HepG2 (cell line): Measurements from ENCODE around the gene PDGFB. TPM values are rescaled to one million over a fixed set of nuclear protein-coding genes. Genes with fewer than 3 reads are reported as not detected.

Experiments used
- BRF2 ChIP-seq: sonication (generic); formaldehyde crosslinking; IDR thresholded peaks from 2 replicates; pipeline ENCODE4 v1.8.1; 2022; ENCODE audit warnings: mild to moderate bottlenecking, missing genetic modification reagents
- CCDC6 ChIP-seq: sonication (generic); formaldehyde crosslinking; IDR thresholded peaks from 2 replicates; pipeline ENCODE4 v1.8.1; 2022; ENCODE audit warnings: mild to moderate bottlenecking, missing genetic modification reagents, moderate library complexity
- GPN1 ChIP-seq: sonication (generic); formaldehyde crosslinking; IDR thresholded peaks from 2 replicates; pipeline ENCODE4 v1.5.1; 2020; ENCODE audit warnings: missing genetic modification reagents, borderline replicate concordance
- HCFC1 ChIP-seq: fragments of 150-350 bp; IDR thresholded peaks from 2 replicates; pipeline ENCODE4 v1.6.1; 2014; ENCODE audit warnings: low read depth, low read length
- HMG20B ChIP-seq: conservative IDR thresholded peaks from 2 replicates; pipeline ENCODE4 v1.6.1; 2016; ENCODE audit warnings: missing genetic modification reagents, missing compliant biosample characterization
- IRF1 ChIP-seq: sonication (generic); formaldehyde crosslinking; IDR thresholded peaks from 2 replicates; pipeline ENCODE4 v1.4.0; 2020; ENCODE audit warnings: low read depth, mild to moderate bottlenecking, missing genetic modification reagents
- NCOA5 ChIP-seq: sonication (generic); formaldehyde crosslinking; IDR thresholded peaks from 2 replicates; pipeline ENCODE4 v1.4.0; 2020; ENCODE audit warnings: missing genetic modification reagents
- PAX8 ChIP-seq: sonication (generic); formaldehyde crosslinking; IDR thresholded peaks from 2 replicates; pipeline ENCODE4 v1.8.0; 2022; ENCODE audit warnings: mild to moderate bottlenecking, missing genetic modification reagents, borderline replicate concordance
- PTBP1 ChIP-seq: fragments of 200-400 bp; formaldehyde crosslinking; IDR thresholded peaks from 2 replicates; pipeline ENCODE4 v1.6.1; 2018; ENCODE audit warnings: low read length, low read depth; ENCODE audit not compliant: poor library complexity, severe bottlenecking
- RBAK ChIP-seq: sonication (generic); formaldehyde crosslinking; IDR thresholded peaks from 2 replicates; pipeline ENCODE4 v1.5.1; 2020; ENCODE audit warnings: mild to moderate bottlenecking, missing genetic modification reagents
- SMAD9 ChIP-seq: sonication (generic); formaldehyde crosslinking; IDR thresholded peaks from 2 replicates; pipeline ENCODE4 v1.5.1; 2020; ENCODE audit warnings: mild to moderate bottlenecking, missing genetic modification reagents
- SOX13 ChIP-seq, 3 experiments: fragments of 450-650 bp in 1 of 3; sonication (generic) in 1 of 3; formaldehyde crosslinking in 1 of 3; IDR thresholded peaks in 2 of 3; conservative IDR thresholded peaks in 1 of 3; 2 replicates each; pipeline versions ENCODE4 v1.5.0 to v1.6.1; 2016 to 2020; ENCODE audit warnings: antibody characterized with exemption in 1 of 3, mild to moderate bottlenecking in 1 of 3, missing compliant biosample characterization in 1 of 3, missing genetic modification reagents in 1 of 3, moderate library complexity in 1 of 3
- SOX6 ChIP-seq, 2 experiments: fragments of 450-650 bp in 1 of 2; sonication (generic) in 1 of 2; formaldehyde crosslinking in 1 of 2; IDR thresholded peaks; 2 replicates each; pipeline versions ENCODE4 v1.4.0 to v1.6.1; 2017 to 2020; ENCODE audit warnings: antibody characterized with exemption in 1 of 2, mild to moderate bottlenecking in 1 of 2, missing genetic modification reagents in 1 of 2
- U2AF2 ChIP-seq: fragments of 200-400 bp; formaldehyde crosslinking; IDR thresholded peaks from 2 replicates; pipeline ENCODE4 v1.6.1; 2017; ENCODE audit warnings: low read depth, mild to moderate bottlenecking, low read length
- ZC3H13 ChIP-seq: sonication (generic); formaldehyde crosslinking; IDR thresholded peaks from 2 replicates; pipeline ENCODE4 v1.8.1; 2023; ENCODE audit warnings: mild to moderate bottlenecking, missing genetic modification reagents, moderate library complexity
- ZNF17 ChIP-seq: sonication (generic); formaldehyde crosslinking; IDR thresholded peaks from 2 replicates; pipeline ENCODE4 v1.5.0; 2020; ENCODE audit warnings: mild to moderate bottlenecking, missing genetic modification reagents
- ZNF350 ChIP-seq: sonication (generic); formaldehyde crosslinking; IDR thresholded peaks from 2 replicates; pipeline ENCODE4 v1.4.0; 2020; ENCODE audit warnings: mild to moderate bottlenecking, low read depth, missing genetic modification reagents, borderline replicate concordance
- ZNF557 ChIP-seq: sonication (generic); formaldehyde crosslinking; IDR thresholded peaks from 2 replicates; pipeline ENCODE4 v1.4.0; 2020; ENCODE audit warnings: missing genetic modification reagents
- ZUFSP ChIP-seq: sonication (generic); formaldehyde crosslinking; IDR thresholded peaks from 2 replicates; pipeline ENCODE4 v1.9.0; 2021; ENCODE audit warnings: missing genetic modification reagents, mild to moderate bottlenecking, borderline replicate concordance
- polyA plus RNA-seq, 8 experiments: library from polyadenylated mRNA; depleted of rRNA in 3 of 8; stranded (reverse) in 7 of 8; unstranded in 1 of 8; fragments of >200 nt; fragmentation: Illumina TruSeq in 4 of 8; extraction: Trizol in 4 of 8; gene quantifications; 2 replicates each; pipeline versions ENCODE4 v1.2.1 to v1.2.3, GENCODE V29; 2011 to 2016; ENCODE audit warnings: low read depth in 4 of 8, missing spikeins in 1 of 8, mixed read lengths in 1 of 8; ENCODE audit not compliant: insufficient read depth in 1 of 8
- total RNA-seq, 5 experiments: library from RNA; depleted of rRNA; stranded (reverse); fragments of >200 nt; fragmentation: Illumina TruSeq; extraction: Trizol; gene quantifications; 2 replicates each; pipeline ENCODE4 v1.2.3, GENCODE V29; 2016; ENCODE audit warnings: low read depth in 1 of 5
- TF ChIP-seq, protein P1 (sequence below): sonication (generic); formaldehyde crosslinking; IDR thresholded peaks from 2 replicates; pipeline ENCODE4 v1.4.0; 2020; ENCODE audit warnings: missing genetic modification reagents, mild to moderate bottlenecking, borderline replicate concordance

Gene PDGFB
- total and polyA plus RNA-seq, 2 of the 13 experiments (the other 11 are each of a cell fraction or from before 2014, with no cell fraction given), result 1.4 to 10.1 TPM

- 0 out of 2 replicates have a peak, but pooled peaks have one; percentile 71 for TF ChIP-seq U2AF2
- TF ChIP-seq, protein P1, sequence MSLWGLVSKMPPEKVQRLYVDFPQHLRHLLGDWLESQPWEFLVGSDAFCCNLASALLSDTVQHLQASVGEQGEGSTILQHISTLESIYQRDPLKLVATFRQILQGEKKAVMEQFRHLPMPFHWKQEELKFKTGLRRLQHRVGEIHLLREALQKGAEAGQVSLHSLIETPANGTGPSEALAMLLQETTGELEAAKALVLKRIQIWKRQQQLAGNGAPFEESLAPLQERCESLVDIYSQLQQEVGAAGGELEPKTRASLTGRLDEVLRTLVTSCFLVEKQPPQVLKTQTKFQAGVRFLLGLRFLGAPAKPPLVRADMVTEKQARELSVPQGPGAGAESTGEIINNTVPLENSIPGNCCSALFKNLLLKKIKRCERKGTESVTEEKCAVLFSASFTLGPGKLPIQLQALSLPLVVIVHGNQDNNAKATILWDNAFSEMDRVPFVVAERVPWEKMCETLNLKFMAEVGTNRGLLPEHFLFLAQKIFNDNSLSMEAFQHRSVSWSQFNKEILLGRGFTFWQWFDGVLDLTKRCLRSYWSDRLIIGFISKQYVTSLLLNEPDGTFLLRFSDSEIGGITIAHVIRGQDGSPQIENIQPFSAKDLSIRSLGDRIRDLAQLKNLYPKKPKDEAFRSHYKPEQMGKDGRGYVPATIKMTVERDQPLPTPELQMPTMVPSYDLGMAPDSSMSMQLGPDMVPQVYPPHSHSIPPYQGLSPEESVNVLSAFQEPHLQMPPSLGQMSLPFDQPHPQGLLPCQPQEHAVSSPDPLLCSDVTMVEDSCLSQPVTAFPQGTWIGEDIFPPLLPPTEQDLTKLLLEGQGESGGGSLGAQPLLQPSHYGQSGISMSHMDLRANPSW (CRISPR knock-in tag), result no peak; the same call in 1 of the 2 replicates
- TF ChIP-seq CCDC6 (CRISPR knock-in tag), result no peak
- TF ChIP-seq ZNF17 (CRISPR knock-in tag), result no peak
- TF ChIP-seq SOX6 (IDR thresholded peaks at IDR 0.05), result no peak
- TF ChIP-seq SOX6 (CRISPR knock-in tag; IDR thresholded peaks at IDR 0.05), result peak; percentile 92
- TF ChIP-seq BRF2, result no peak
- TF ChIP-seq HCFC1, result peak; percentile 24; the same call in 1 of the 2 replicates
- TF ChIP-seq GPN1 (CRISPR knock-in tag), result no peak
- TF ChIP-seq SOX13 (IDR thresholded peaks at IDR 0.05), result peak; percentile 45; the same call in 1 of the 2 replicates
- TF ChIP-seq SOX13 (CRISPR knock-in tag; conservative IDR thresholded peaks at IDR 0.05 in 1 of 2, IDR thresholded peaks at IDR 0.05 in 1 of 2), result peak in 1 of 2 experiments; percentile 85; a peak in 2 of 4 replicates
- TF ChIP-seq ZC3H13, result no peak
- TF ChIP-seq PTBP1, result no peak
- TF ChIP-seq ZUFSP (CRISPR knock-in tag), result no peak
- no peak for TF ChIP-seq NCOA5 (CRISPR knock-in tag)
- no peak; the same call in 1 of the 2 replicates for TF ChIP-seq ZNF350 (CRISPR knock-in tag)
- TF ChIP-seq IRF1 (CRISPR knock-in tag), result no peak
- no peak for TF ChIP-seq PAX8 (CRISPR knock-in tag)
- TF ChIP-seq RBAK (CRISPR knock-in tag), result no peak
- TF ChIP-seq HMG20B (CRISPR knock-in tag), result peak; percentile 69; the same call in 1 of the 2 replicates
- TF ChIP-seq ZNF557 (CRISPR knock-in tag), result no peak
- TF ChIP-seq SMAD9 (CRISPR knock-in tag), result no peak
Measured at GRCh38 chr22:39174498-39175352, 70.1 kb downstream of the PDGFB start (continued).
